Stimulated activated CD8-positive, alpha-beta memory T cell treated with anti-CD3 and anti-CD28 coated beads, Interleukin-4, amount 100 ng/mL, for 1 hour (primary cell): ENCODE data around the gene TMEM139.

ENCODE experiments used
- DNase-seq, 2 donors: peaks; one replicate each; pipeline ENCODE4 v3.0.0-alpha.2; 2020; ENCODE audit warnings: low read depth in 2 of 2, low spot score in 1 of 2

Gene TMEM139

DNA sequence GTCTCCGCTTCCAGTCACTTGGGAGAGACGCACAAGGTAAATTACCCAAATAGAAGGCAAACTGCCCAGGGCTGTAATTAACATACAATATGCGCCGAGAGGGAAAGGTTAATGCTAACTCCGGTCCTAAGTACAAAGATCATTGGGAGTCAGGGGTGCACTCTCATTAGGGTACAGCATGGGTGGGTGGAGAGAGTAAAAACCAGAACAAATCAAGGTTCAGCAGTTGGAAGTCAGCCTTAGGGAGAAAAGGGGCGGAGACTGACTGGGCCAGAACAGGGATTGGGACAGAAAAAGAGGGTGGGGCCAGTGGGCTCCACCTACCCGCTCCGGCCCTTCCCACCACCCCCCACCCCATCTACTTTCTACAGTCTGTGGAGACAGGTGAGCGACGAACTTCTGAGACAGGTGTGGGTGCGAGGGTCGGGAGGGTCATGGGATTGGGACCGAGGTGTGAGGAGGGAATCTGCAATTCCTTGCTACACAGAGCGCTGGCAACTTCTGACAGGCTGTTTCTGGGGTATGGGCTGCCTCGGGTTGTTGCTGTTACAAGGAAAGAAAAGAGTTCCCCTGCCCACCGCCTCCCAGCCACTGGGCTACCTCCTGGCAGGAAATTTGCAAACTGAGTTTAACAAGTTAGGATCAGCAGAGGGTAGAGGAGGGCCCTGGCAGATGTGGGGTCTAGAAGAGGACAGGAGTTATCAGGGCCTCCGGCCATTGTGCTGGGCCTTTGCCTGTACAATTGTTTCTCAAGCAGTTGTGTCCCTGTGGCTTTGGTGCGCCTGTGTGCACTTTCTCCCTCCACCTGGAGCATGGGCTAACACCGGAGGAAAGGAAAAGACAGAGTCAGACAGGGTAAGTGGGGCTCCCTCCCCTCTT, at the start of gene TMEM139:
TSS of gene TMEM139 (plus strand) at position 368 of the 879 bp plus-strand sequence. CDS start 1,000 bp downstream, outside the sequence.
- no peak for DNase-seq

DNA sequence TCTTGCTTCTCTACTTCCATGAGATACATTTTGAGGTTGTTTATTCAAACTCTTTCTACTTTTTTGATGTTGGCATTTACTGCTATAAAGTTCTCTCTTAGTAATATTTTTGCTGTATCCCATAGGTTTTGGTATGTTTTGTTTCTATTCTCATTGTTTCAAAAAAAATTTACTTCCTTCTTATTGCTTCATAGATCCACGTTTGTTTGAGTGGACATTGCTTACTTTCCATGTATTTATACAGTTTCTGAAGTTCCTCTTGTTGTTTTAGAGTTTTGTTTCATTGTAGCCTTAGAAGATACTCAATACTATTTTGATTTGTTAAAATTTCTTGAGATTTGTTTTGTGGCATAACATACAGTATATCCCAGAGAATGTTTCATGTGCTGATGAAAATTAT, 49.2 kb upstream of the TMEM139 start:
- no peak for DNase-seq

DNA sequence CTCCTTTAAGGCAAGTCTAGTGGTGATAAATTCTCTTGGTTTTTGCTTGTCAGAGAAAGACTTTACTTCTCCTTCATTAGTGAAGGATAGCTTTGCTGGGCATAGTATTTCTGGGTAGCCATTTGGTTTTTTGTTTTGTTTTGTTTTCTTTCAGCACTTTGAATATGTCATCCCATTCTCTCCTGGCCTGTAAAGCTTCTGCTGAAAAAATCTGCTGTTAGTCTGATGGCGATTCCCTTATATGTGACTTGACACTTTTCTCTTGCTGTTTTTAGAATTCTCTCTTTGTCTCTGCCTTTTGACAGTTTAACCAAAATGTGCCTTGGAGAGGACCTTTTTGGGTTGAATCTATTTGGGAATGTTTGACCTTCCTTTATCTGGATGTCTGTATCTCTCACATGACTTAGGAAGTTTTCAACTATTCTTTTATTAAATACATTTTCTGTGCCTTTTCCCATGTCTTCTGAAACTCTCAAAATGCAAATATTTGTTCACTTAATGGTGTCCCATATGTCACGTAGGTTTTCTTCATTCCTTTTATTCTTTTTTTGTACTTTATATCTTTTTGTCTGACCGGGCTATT, 48.3 kb upstream of the TMEM139 start:
- DNase-seq, result no peak

GRCh38 chr7:143237366-143237765, 47.4 kb upstream of the TMEM139 start:
- DNase-seq, result no peak

DNA sequence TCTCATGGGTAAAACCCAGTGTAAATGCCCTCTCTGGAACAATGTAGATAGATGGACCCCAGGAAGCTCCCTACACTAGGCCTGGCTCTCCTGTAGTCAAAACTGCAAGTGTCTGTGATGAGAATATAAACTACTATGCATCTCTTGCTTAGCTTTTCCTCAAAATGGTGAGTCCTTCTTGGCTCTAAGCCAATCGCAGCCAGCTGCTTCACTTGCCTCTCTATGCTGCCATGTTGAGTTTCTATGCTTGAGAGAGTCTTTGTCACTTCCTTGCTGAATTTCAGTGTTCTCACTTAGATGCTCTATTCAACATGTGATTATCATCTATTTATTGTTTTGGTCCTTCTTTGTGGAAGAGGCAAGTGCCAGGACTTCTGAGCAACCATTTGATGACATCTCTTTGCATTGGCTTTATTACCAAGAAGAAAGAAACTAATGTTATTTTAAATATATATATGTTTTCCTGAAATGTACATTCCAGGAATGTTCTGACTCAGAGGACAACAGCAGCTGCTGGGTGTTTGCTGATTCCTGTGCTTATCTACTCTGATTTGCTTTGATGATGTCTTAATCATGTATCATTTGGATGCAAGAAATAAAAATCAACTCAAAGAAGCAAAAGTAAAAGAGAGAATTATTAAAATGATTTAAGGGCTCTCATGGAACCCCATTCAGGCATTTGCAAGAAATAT, 46.3 kb upstream of the TMEM139 start:
- no peak for DNase-seq

DNA sequence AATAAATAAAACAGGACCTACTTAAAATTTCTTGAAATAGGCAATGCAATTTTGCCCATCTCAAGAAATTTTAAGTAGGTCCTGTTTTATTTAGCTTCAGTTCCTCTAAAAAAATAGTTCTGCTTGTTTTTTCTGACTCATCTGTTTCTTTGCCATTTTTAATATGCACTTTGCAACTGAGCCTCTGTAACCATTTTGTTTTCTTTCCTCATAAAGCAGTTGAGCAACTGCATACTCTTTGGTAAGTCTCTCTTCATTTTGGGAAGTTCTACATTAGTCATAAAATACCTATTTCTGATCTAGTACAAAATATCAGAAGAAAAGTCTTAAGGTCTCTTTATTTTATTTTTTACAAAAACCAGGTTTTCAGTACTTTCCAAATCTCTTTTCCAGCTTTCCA, 44.9 kb upstream of the TMEM139 start:
- no peak for DNase-seq

- DNase-seq, result peak; percentile 17 to 49
Observed at GRCh38 chr7:143240291-143241168, 44.2 kb upstream of the TMEM139 start.

GRCh38 chr7:143242306-143242705, 42.5 kb upstream of the TMEM139 start:
- DNase-seq, result no peak

DNA sequence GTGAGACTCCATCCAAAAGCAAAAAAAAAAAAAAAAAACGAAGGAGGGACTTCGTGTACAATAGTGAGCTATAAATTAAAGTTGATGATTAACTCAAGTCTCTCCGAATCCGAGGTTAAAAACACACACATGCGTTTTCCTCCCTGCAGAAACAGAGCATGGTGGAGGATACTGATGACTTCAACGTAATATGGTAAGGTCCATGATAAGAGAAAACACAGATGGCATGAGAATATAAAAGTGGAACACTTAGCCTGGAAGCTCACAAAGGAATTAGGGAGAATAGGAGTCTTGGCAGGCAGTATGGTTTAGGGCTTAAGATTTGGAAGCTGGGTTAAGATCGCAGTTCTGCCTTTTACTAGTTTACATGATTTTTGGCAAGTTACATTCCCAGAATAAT, 41.6 kb upstream of the TMEM139 start:
- no peak for DNase-seq

GRCh38 chr7:143243614-143244013, 41.1 kb upstream of the TMEM139 start:
- DNase-seq, result no peak

GRCh38 chr7:143244321-143244720, 40.4 kb upstream of the TMEM139 start:
- no peak for DNase-seq

DNA sequence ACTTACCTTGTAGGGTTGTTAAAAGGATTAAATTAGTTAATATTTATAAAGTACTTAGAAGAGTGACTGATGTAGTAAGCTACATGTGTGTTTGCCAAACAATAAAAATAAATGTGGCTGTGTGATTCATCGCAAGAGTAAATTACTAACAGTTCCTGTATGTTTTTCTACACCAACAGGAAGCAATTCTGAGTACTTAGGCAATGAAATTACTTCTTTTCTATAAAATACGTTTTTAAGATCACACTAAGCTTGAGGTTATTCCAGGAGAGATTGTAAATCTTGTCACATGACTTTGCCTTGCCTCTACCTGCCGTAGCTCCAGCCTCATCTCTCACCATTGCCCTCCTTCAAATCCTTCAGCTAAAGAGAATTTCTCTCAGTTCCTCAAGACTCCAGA, 39.6 kb upstream of the TMEM139 start:
- no peak for DNase-seq

- no peak for DNase-seq
Observed at GRCh38 chr7:143247372-143247771, 37.4 kb upstream of the TMEM139 start.

- DNase-seq, result no peak
Observed at GRCh38 chr7:143248761-143249354, 35.9 kb upstream of the TMEM139 start.

GRCh38 chr7:143250199-143250598, 34.6 kb upstream of the TMEM139 start:
- no peak for DNase-seq

- no peak for DNase-seq
Observed at GRCh38 chr7:143250822-143251221, 33.9 kb upstream of the TMEM139 start.

GRCh38 chr7:143252006-143252405, 32.8 kb upstream of the TMEM139 start:
- no peak for DNase-seq

GRCh38 chr7:143255564-143255963, 29.2 kb upstream of the TMEM139 start:
- DNase-seq, result no peak

DNA sequence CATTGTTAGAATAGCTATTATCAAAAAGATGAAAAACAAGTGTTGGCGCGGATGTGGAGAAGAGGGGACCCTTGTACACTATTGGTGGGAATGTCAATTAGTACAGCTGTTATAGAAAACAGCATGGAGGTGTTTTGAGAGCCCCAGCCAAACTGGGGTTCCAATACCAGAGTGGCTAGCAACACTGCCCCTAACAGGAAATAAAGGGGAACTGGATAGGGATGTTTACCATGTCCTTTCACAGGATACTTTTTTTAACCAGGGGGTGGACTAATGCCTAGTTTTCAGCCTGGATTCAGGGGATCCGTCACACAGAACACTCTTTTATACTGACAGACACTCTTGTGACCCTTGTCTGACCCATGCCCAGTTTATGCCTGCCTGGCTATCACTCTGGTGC, 28.4 kb upstream of the TMEM139 start:
- no peak for DNase-seq

- DNase-seq, result no peak
Observed at GRCh38 chr7:143256932-143257331, 27.8 kb upstream of the TMEM139 start.

- no peak for DNase-seq
Observed at GRCh38 chr7:143257501-143257900, 27.3 kb upstream of the TMEM139 start.
